ENCODE measurements around the gene FGFR1OP2.

Gene FGFR1OP2

DNA sequence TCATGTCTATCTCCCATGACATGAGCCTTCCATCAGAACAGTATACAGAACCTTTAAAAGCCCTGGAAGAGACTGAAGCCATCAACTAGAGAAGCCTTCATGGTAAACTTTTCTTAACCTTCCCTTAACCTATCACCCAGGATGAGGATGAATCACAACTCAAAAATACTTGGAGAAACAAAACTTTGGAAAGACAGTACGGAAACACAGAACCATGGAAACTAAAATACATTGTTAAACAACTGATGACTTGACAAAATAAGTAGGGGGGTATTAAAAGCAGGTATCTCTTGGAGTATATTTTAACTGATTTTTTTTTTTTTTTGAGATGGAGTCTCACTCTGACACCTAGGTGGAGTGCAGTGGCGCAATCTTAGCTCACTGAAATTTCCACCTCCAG lies 67.2 kb downstream of the FGFR1OP2 start:
- DNase-seq, result no peak

DNA sequence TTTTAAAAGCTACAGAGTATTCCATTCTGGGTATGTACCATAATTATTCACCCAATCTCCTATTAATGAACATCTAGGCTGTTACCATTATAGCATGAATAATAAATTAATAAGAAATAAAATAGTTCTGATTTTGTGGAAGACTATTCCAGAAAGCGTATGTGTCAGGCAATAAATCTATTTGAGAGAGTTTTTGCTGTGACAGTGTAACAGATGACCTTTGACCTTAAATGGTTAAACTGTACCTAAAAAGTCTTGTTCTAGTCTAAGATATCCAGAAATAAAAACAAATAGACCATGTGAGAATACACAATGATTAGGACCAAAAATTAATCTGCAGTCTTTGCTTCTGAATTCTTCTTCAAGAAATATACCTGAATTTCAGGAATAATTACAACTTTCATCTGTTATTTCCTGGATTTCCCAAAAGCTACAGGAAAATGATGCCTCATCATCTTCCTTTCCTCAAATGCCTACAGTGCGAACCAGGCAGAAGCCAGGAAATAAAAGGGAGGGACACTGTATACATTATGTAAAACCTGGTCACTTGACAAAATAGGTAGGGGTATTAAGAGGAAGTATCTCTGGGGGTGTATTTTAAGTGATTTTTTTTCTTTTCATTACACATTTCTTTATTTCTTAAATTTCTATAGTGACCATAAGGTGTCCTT lies 68.7 kb downstream of the FGFR1OP2 start:
- no peak for DNase-seq

DNA sequence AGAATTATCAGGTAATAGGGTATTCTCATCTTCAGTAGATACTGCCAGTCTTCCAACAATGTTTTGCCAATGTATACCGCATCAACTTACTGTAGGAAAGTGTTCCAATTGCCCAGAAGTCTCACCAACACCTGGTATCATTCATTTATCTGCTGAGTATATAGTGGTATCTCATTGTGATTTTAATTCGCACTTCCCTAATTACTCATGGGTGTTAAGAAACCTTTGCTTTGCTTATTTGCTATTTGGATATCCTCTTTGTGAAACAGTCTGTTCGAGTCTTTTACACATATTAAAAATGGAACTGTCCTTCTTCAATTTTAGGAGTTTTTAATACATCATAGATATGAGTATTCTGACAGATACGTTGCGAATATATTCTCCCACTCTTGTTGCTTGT lies 69.8 kb downstream of the FGFR1OP2 start:
- DNase-seq, result no peak

- DNase-seq, result peak; percentile 43
Observed at GRCh38 chr12:27009881-27010301, 71.6 kb downstream of the FGFR1OP2 start.

GRCh38 chr12:27012239-27012981 lies 74.1 kb downstream of the FGFR1OP2 start:
- DNase-seq, result no peak

DNA sequence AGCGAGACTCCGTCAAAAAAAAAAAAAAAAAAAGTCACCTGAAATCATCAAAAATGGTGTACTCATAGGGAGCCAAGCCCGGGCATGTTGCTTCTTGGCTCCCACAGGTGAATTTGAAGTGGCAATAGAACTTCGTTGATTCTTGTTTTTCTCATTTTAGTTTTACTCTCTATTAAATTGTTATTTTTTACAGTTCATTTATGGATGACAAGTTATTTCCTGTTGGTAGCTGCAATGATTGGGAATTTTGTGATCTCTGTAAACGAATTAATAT lies 74.6 kb downstream of the FGFR1OP2 start:
- DNase-seq, result no peak

GRCh38 chr12:27013611-27014084 lies 75.4 kb downstream of the FGFR1OP2 start:
- no peak for DNase-seq

DNA sequence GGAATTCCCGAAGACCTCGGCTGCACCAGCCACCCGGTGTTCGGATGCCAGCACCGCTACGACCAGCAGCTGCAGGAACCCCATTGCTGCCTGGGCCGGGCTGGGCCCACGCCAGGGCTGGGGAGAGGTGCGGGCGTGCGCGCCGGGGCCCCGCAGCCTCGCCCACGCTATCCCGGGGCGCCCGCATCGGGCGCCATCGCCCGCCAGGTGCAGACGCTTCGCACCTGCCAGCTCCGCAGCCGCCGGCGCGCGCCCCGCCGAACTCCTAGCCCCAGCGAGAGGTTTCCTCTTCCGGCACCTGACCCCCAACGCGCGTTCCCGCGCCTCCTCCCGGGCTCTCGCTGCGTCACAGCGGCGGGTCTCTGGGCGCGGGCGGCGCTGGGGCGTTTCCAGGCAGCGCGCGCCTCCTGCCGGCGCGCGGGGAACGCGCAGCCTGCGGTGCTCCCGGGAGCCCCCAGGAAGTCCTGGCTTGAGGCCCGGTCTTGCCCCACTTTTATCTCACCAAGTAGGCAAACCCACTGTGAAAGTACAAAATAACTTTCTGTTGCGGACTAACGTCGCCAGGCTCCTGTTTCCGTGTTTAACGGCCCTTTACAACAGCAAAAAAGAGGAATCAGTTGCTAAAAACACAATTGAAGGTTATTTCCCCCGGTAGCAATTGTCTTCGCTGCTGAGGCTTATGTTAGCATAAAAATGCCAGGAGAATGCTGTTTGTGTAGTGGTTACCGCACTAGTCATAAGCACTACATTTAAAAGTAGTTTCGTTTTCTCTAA lies 76.0 kb downstream of the FGFR1OP2 start, which contains the start of gene TM7SF3:
TSS of gene TM7SF3 (minus strand) at position 300 of the 774 bp plus-strand sequence. CDS start at position 84, 216 bp downstream.
- peak; percentile 92 for DNase-seq

DNA sequence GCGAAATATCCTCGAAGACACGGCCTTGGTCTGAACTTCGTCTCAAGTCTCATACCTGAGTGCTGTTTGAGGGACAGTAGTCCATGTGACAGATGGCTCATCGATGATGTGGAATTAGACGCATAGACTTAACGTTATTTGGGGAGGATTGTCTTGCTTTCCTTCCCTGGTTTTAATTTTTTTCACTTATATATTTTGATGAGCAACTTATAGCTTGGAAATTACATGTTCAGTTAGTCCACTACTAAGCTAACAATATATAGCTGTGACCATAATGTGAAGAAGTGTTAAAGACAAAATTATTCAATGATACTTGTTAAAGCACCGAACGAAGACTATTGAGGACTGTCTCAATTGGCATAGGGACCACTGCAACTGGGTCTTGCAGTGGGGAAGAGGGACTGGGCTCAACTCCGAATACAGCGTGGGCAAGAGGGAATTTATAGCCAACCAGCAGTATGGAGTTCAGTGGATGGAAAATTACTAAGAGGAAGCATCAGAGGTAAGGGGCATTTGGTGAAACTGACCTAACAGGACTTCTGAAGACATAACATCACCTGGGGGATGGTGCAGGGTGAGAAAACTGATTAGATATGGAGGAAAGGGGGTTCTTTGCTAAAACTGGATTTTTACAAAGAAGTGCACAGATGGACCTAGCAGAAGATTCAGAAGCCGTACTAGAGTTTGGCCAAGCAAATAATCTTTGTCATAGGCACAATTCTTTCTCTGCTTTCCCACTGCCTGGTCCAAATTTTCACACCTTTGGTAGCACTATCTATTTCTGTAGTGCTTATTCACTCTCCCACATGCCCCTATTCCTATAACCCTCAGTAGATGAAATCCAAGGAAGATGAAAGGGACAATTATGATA lies 76.8 kb downstream of the FGFR1OP2 start:
- no peak for DNase-seq

- peak; percentile 52 for DNase-seq
Observed at GRCh38 chr12:27015730-27016076, 77.4 kb downstream of the FGFR1OP2 start.

All from MV-4-11 (cell line).